Activated gamma-delta T cell (primary cell): ENCODE measurements around the gene SYNM.

Experiments
- DNase-seq: peaks from one replicate; lab custom pipeline; 2025; lab: John Stamatoyannopoulos, UW

SYNM gene

GRCh38 chr15:99142562-99142961, 37.7 kb downstream of the SYNM start:
- DNase-seq, result no peak

GRCh38 chr15:99143242-99143641, 38.4 kb downstream of the SYNM start:
- DNase-seq, result no peak

GRCh38 chr15:99143655-99144610, 39.1 kb downstream of the SYNM start:
- DNase-seq, result no peak

- DNase-seq, result no peak
Measured at GRCh38 chr15:99145005-99145404, 40.1 kb downstream of the SYNM start.

- no peak for DNase-seq
Measured at GRCh38 chr15:99145778-99146177, 40.9 kb downstream of the SYNM start.

GRCh38 chr15:99146661-99147060, 41.8 kb downstream of the SYNM start:
- no peak for DNase-seq

- no peak for DNase-seq
Measured at GRCh38 chr15:99148851-99149276, 44.0 kb downstream of the SYNM start.

GRCh38 chr15:99149366-99149765, 44.5 kb downstream of the SYNM start:
- DNase-seq, result no peak

- no peak for DNase-seq
Measured at GRCh38 chr15:99151156-99151555, 46.3 kb downstream of the SYNM start.

GRCh38 chr15:99153026-99153535, 48.2 kb downstream of the SYNM start:
- no peak for DNase-seq

- DNase-seq, result no peak
Measured at GRCh38 chr15:99154271-99154670, 49.4 kb downstream of the SYNM start.

- no peak for DNase-seq
Measured at GRCh38 chr15:99155961-99156443, 51.1 kb downstream of the SYNM start.

- no peak for DNase-seq
Measured at GRCh38 chr15:99157456-99157855, 52.6 kb downstream of the SYNM start.

GRCh38 chr15:99158626-99159412, 53.9 kb downstream of the SYNM start:
- no peak for DNase-seq

- DNase-seq, result no peak
Measured at GRCh38 chr15:99163271-99164062, 58.6 kb downstream of the SYNM start.

GRCh38 chr15:99164119-99164518, 59.2 kb downstream of the SYNM start:
- no peak for DNase-seq

- DNase-seq, result no peak
Measured at GRCh38 chr15:99165020-99165790, 60.3 kb downstream of the SYNM start.

- no peak for DNase-seq
Measured at GRCh38 chr15:99165956-99166689, 61.2 kb downstream of the SYNM start.

GRCh38 chr15:99167201-99167600, 62.3 kb downstream of the SYNM start:
- DNase-seq, result no peak

GRCh38 chr15:99167640-99168039, 62.8 kb downstream of the SYNM start:
- no peak for DNase-seq
